Upper lobe of left lung (tissue), 6 donors: ENCODE data around the gene OGFOD2. TPM values are rescaled to one million over a fixed set of nuclear protein-coding genes. Genes with fewer than 3 reads are reported as not detected.

Experiments
- ATAC-seq, 2 donors: fragments of 200-7000 bp; cut with Tn5 transposase; one replicate each; pipeline ENCODE4 v1.9.1; 2022; ENCODE audit warnings: mild to moderate bottlenecking in 2 of 2, moderate library complexity in 2 of 2; ENCODE audit not compliant: low FRiP score in 2 of 2
- DNase-seq, 2 donors: peaks; one replicate each; pipeline ENCODE4 v3.0.0-alpha.2; 2019 to 2020
- H3K27ac ChIP-seq, 4 donors: fragments of 200-600 bp; sonication (generic); one replicate each; pipeline ENCODE4 v1.5.1; 2016 to 2019
- H3K27me3 ChIP-seq, 4 donors: fragments of 200-600 bp; sonication (generic); one replicate each; pipeline ENCODE4 v1.5.1; 2017 to 2019
- H3K36me3 ChIP-seq, 4 donors: fragments of 200-600 bp; sonication (generic); one replicate each; pipeline ENCODE4 v1.5.1; 2016 to 2019
- H3K4me1 ChIP-seq, 4 donors: fragments of 200-600 bp; sonication (generic); one replicate each; pipeline ENCODE4 v1.5.1; 2018 to 2019
- H3K4me3 ChIP-seq, 4 donors: fragments of 200-600 bp; sonication (generic); one replicate each; pipeline ENCODE4 v1.5.1; 2017 to 2019; ENCODE audit warnings: mild to moderate bottlenecking in 2 of 4, moderate library complexity in 1 of 4
- H3K9me3 ChIP-seq, 4 donors: fragments of 200-600 bp; sonication (generic); one replicate each; pipeline ENCODE4 v1.5.1; 2018 to 2019
- EP300 ChIP-seq, 4 donors: sonication (generic); formaldehyde crosslinking; IDR thresholded peaks; one replicate each; pipeline ENCODE4 v1.5.1; 2017; ENCODE audit warnings: antibody characterized with exemption in 4 of 4, control low read depth in 2 of 4
- POLR2A ChIP-seq, 4 donors: fragments of 450-650 bp; IDR thresholded peaks; one replicate each; pipeline ENCODE4 v1.5.1; 2016 to 2017; ENCODE audit warnings: antibody characterized with exemption in 4 of 4, mild to moderate bottlenecking in 2 of 4
- POLR2AphosphoS5 ChIP-seq, 2 donors: sonication (generic); formaldehyde crosslinking; IDR thresholded peaks; one replicate each; pipeline ENCODE4 v1.5.1; 2017; ENCODE audit warnings: antibody characterized with exemption in 2 of 2
- WGBS, 2 donors: methylation state at CpG; one replicate each; pipeline ENCODE4 v1.1.5; 2017 to 2018; 5-methylcytosine and 5-hydroxymethylcytosine counted together
- total RNA-seq, 6 donors: library from RNA; depleted of rRNA in 4 of 6; stranded (reverse); fragments of >200 nt in 4 of 6; gene quantifications; one replicate each; pipeline versions ENCODE4 v1.1.0 to v1.2.1, GENCODE V29; 2016 to 2021
- TF ChIP-seq, protein P1 (sequence below), 6 experiments: fragments of 450-650 bp in 4 of 6; fragments of 200-600 bp in 2 of 6; sonication (generic) in 2 of 6; IDR thresholded peaks; one replicate each; pipeline ENCODE4 v1.5.1; 2016 to 2019; ENCODE audit warnings: antibody characterized with exemption in 6 of 6
- donor health status: DM: no; HTN: no; CAD: no; lungs with moderate emphysema.
- donor health status: DM: no; HTN: yes; CAD: no; lungs with severe emphysema.

OGFOD2 gene
- total RNA-seq, 6 donors from 2014 or later: 8.1 to 44.0 (median 17.6) TPM

DNA sequence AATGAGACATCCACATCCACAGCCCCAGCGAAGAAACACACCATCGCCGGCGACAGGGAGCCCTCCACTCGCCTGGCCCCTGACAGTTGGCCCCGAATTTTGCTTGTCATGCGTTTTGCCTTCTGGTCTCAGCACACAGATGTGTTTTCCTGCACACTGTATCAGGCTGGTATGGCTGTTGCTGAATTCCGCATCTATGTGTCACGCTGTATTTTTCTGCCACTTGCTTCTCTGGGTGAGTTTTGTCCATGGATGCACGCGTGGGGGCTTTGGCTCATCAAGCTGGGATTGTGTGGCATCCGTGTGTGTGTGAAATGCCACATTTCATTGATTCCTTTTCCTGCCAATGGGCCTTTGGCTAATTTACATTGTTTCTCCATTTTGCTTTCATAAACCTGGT lies 31.9 kb downstream of the OGFOD2 start:
- H3K27me3 ChIP-seq: no peaks in the 10 kb centered on the region
- peaks cover 0 to 79% (median 53%) of the 10 kb centered on the region in 4 donors for H3K36me3 ChIP-seq
- no peaks in the 10 kb centered on the region for H3K9me3 ChIP-seq
- DNase-seq (no peak), ATAC-seq (no peak)
- no peak overlapping the region for H3K4me3 ChIP-seq
- no peaks in the 10 kb centered on the region for H3K4me1 ChIP-seq
- WGBS, 2 donors: 86 to 87% methylated on average over 12 of the region's 12 CpGs
- no peak overlapping the region for H3K27ac ChIP-seq
- no peak for TF ChIP-seq EP300 (IDR thresholded peaks at IDR 0.05)
- no peak for TF ChIP-seq POLR2A (IDR thresholded peaks at IDR 0.05)
- TF ChIP-seq POLR2AphosphoS5 (IDR thresholded peaks at IDR 0.05): no peak
- TF ChIP-seq, protein P1, sequence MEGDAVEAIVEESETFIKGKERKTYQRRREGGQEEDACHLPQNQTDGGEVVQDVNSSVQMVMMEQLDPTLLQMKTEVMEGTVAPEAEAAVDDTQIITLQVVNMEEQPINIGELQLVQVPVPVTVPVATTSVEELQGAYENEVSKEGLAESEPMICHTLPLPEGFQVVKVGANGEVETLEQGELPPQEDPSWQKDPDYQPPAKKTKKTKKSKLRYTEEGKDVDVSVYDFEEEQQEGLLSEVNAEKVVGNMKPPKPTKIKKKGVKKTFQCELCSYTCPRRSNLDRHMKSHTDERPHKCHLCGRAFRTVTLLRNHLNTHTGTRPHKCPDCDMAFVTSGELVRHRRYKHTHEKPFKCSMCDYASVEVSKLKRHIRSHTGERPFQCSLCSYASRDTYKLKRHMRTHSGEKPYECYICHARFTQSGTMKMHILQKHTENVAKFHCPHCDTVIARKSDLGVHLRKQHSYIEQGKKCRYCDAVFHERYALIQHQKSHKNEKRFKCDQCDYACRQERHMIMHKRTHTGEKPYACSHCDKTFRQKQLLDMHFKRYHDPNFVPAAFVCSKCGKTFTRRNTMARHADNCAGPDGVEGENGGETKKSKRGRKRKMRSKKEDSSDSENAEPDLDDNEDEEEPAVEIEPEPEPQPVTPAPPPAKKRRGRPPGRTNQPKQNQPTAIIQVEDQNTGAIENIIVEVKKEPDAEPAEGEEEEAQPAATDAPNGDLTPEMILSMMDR (IDR thresholded peaks at IDR 0.05): no peak

DNA sequence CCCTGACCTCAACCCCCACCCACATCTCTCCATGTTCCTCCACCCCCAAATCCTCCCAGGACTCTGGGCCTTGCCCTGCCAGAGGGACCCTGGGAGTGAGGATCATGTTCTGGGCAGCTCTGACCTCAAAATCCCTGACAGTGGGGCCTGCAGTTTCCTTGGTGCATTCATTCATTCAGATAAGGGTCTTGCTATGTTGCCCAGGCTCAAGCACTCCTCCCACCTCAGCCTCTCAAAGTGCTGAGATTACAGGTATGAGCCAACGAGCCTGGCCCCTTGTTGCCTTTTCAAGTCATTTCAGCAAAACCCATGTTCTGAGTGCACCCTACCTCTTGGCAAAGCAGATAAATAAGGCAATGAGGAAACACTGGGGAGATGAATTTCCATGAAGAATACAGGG lies 35.1 kb downstream of the OGFOD2 start:
- no peaks in the 10 kb centered on the region for H3K9me3 ChIP-seq
- ATAC-seq (no peak), DNase-seq (no peak)
- TF ChIP-seq, protein P1 (IDR thresholded peaks at IDR 0.05): no peak
- TF ChIP-seq POLR2AphosphoS5 (IDR thresholded peaks at IDR 0.05) (no peak), EP300 (IDR thresholded peaks at IDR 0.05) (no peak), POLR2A (IDR thresholded peaks at IDR 0.05) (no peak)
- H3K27me3 ChIP-seq: no peaks in the 10 kb centered on the region
- 100% methylated on average over 1 of the region's 1 CpG for WGBS, 2 donors
- no peak overlapping the region for H3K4me3 ChIP-seq
- H3K4me1 ChIP-seq: no peaks in the 10 kb centered on the region
- H3K36me3 ChIP-seq: peaks cover 0 to 78% (median 44%) of the 10 kb centered on the region in 4 donors
- H3K27ac ChIP-seq: no peak overlapping the region

GRCh38 chr12:123010681-123011080 lies 35.6 kb downstream of the OGFOD2 start:
- H3K27ac ChIP-seq: no peak overlapping the region
- H3K9me3 ChIP-seq: no peaks in the 10 kb centered on the region
- peaks cover 0 to 72% (median 40%) of the 10 kb centered on the region in 4 donors for H3K36me3 ChIP-seq
- no peak overlapping the region for H3K4me3 ChIP-seq
- H3K27me3 ChIP-seq: no peaks in the 10 kb centered on the region
- no peak for ATAC-seq
- H3K4me1 ChIP-seq: no peaks in the 10 kb centered on the region
- TF ChIP-seq EP300 (IDR thresholded peaks at IDR 0.05) (no peak), POLR2A (IDR thresholded peaks at IDR 0.05) (no peak), POLR2AphosphoS5 (IDR thresholded peaks at IDR 0.05) (no peak)
- TF ChIP-seq, protein P1 (IDR thresholded peaks at IDR 0.05): no peak
- DNase-seq: no peak
- WGBS, 2 donors: 91 to 93% methylated on average over 4 of the region's 4 CpGs

DNA sequence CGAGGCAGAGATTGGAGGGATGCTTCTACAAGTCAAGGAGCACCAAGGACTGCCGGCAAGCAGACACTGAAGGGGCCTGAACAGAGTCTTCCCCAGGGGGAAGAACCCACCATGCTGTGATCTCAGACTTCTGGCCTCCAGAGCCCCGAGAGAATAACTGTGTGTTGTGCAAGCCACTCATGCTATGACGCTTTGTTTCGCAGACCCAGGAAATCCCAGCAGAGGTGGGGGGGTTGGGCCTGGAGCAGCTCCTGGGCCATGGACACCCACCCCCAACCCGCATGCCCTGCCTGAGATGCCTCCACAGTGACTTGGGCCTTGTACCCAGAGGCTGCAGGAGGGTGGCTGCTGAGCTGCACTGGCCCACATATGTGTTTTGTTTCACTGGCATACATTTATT lies 36.7 kb downstream of the OGFOD2 start:
- no peaks in the 10 kb centered on the region for H3K27me3 ChIP-seq
- DNase-seq: no peak
- no peak overlapping the region for H3K4me3 ChIP-seq
- no peaks in the 10 kb centered on the region for H3K4me1 ChIP-seq
- H3K27ac ChIP-seq: no peak overlapping the region
- no peak for ATAC-seq
- TF ChIP-seq POLR2A (IDR thresholded peaks at IDR 0.05) (no peak), EP300 (IDR thresholded peaks at IDR 0.05) (no peak), POLR2AphosphoS5 (IDR thresholded peaks at IDR 0.05) (no peak)
- TF ChIP-seq, protein P1 (IDR thresholded peaks at IDR 0.05): no peak
- peaks cover 0 to 67% (median 40%) of the 10 kb centered on the region in 4 donors for H3K36me3 ChIP-seq
- H3K9me3 ChIP-seq: no peaks in the 10 kb centered on the region
- WGBS, 2 donors: 82 to 84% methylated on average over 3 to 6 of the region's 6 CpGs
